Fibroblast of lung (primary cell): ENCODE results near the gene CUBN. TPM values are rescaled to one million over a fixed set of nuclear protein-coding genes. Genes with fewer than 3 reads are reported as not detected.

Experiments
- DNase-seq, 2 donors: peaks; one replicate each; pipeline versions ENCODE4 v3.0.0 to v3.0.0-alpha.2; 2010; ENCODE audit warnings: low read depth in 2 of 2
- H2AFZ ChIP-seq: 2 replicates; pipeline ENCODE4 v1.5.1; 2012; ENCODE audit warnings: low read length, control low read depth, inconsistent platforms
- H3K27ac ChIP-seq: 2 replicates; pipeline ENCODE4 v1.5.1; 2011; ENCODE audit warnings: low read length, control low read depth; ENCODE audit not compliant: insufficient read depth
- H3K27me3 ChIP-seq: 2 replicates; pipeline ENCODE4 v1.5.1; 2011; ENCODE audit warnings: mild to moderate bottlenecking, low read length; ENCODE audit not compliant: control insufficient read depth, insufficient read depth
- H3K36me3 ChIP-seq: 2 replicates; pipeline ENCODE4 v1.5.1; 2011; ENCODE audit warnings: low read length; ENCODE audit not compliant: control insufficient read depth, insufficient read depth
- H3K4me1 ChIP-seq: 2 replicates; pipeline ENCODE4 v1.5.1; 2011; ENCODE audit warnings: low read length; ENCODE audit not compliant: control insufficient read depth, insufficient read depth; ENCODE audit errors: extremely low read depth
- H3K4me2 ChIP-seq: 2 replicates; pipeline ENCODE4 v1.5.1; 2011; ENCODE audit warnings: low read length, control low read depth; ENCODE audit not compliant: insufficient read depth; ENCODE audit errors: extremely low read depth
- H3K4me3 ChIP-seq, 4 experiments: fragments of 200-600 bp in 1 of 4; sonication (generic) in 1 of 4; replicated peaks in 1 of 4; 2 replicates each; pipeline ENCODE4 v1.5.1; 2011 to 2016; ENCODE audit warnings: low read length in 4 of 4, low read depth in 3 of 4, mild to moderate bottlenecking in 3 of 4, control low read depth in 2 of 4, inconsistent platforms in 1 of 4, mixed read lengths in 1 of 4; ENCODE audit not compliant: insufficient read depth in 1 of 4; ENCODE audit errors: control extremely low read depth in 1 of 4
- H3K79me2 ChIP-seq: 2 replicates; pipeline ENCODE4 v1.5.1; 2012; ENCODE audit warnings: mild to moderate bottlenecking, low read length, inconsistent platforms; ENCODE audit not compliant: control insufficient read depth, insufficient read depth
- H3K9ac ChIP-seq: 2 replicates; pipeline ENCODE4 v1.5.1; 2011; ENCODE audit warnings: mild to moderate bottlenecking, low read length, control low read depth; ENCODE audit not compliant: insufficient read depth
- H3K9me3 ChIP-seq: 2 replicates; pipeline ENCODE4 v1.5.1; 2012; ENCODE audit warnings: low read depth, low read length; ENCODE audit not compliant: control insufficient read depth, insufficient read depth
- H4K20me1 ChIP-seq: 2 replicates; pipeline ENCODE4 v1.5.1; 2011; ENCODE audit warnings: low read length; ENCODE audit not compliant: control insufficient read depth, insufficient read depth; ENCODE audit errors: extremely low read depth
- EZH2 ChIP-seq: IDR thresholded peaks from 2 replicates; pipeline ENCODE4 v1.5.1; 2012; ENCODE audit warnings: low read length, control low read depth, mild to moderate bottlenecking; ENCODE audit errors: missing control alignments
- polyA plus RNA-seq, 2 donors: library from polyadenylated mRNA; depleted of rRNA in 1 of 2; stranded (reverse) in 1 of 2; unstranded in 1 of 2; fragments of >200 nt; gene quantifications; 2 replicates each; pipeline ENCODE4 v1.2.1, GENCODE V29; 2011 to 2012; ENCODE audit warnings: missing spikeins in 1 of 2
- total RNA-seq: library from RNA; depleted of rRNA; stranded (reverse); fragments of >200 nt; gene quantifications from 2 replicates; pipeline ENCODE4 v1.2.1, GENCODE V29; 2014
- TF ChIP-seq, protein P1 (sequence below), 2 donors: IDR thresholded peaks in 1 of 2; conservative IDR thresholded peaks in 1 of 2; 1 replicate in 1 of 2; 2 replicates in 1 of 2; pipeline ENCODE4 v1.5.1; 2011 to 2012; ENCODE audit warnings: low read length in 2 of 2, control low read depth in 1 of 2, inconsistent platforms in 1 of 2, low read depth in 1 of 2, mild to moderate bottlenecking in 1 of 2

CUBN gene
- total and polyA plus RNA-seq, 2 donors (not counting 1 experiment from before 2014, with no cell fraction given), result 1.3 to 1.5 TPM

GRCh38 chr10:16799621-16800020, 330.0 kb downstream of the CUBN start:
- no peak overlapping the region for H3K27ac ChIP-seq
- no peaks in the 10 kb centered on the region for H3K4me1 ChIP-seq
- H3K36me3 ChIP-seq, result no peaks in the 10 kb centered on the region
- no peaks in the 10 kb centered on the region for H3K27me3 ChIP-seq
- DNase-seq, result no peak
- no peak overlapping the region for H2AFZ ChIP-seq
- no peak overlapping the region for H3K4me2 ChIP-seq
- no peak overlapping the region for H3K4me3 ChIP-seq
- H3K79me2 ChIP-seq, result peaks cover 35% of the 10 kb centered on the region
- H3K9me3 ChIP-seq, result no peaks in the 10 kb centered on the region
- no peak overlapping the region for H3K9ac ChIP-seq
- TF ChIP-seq EZH2, result no peak
- TF ChIP-seq, protein P1, sequence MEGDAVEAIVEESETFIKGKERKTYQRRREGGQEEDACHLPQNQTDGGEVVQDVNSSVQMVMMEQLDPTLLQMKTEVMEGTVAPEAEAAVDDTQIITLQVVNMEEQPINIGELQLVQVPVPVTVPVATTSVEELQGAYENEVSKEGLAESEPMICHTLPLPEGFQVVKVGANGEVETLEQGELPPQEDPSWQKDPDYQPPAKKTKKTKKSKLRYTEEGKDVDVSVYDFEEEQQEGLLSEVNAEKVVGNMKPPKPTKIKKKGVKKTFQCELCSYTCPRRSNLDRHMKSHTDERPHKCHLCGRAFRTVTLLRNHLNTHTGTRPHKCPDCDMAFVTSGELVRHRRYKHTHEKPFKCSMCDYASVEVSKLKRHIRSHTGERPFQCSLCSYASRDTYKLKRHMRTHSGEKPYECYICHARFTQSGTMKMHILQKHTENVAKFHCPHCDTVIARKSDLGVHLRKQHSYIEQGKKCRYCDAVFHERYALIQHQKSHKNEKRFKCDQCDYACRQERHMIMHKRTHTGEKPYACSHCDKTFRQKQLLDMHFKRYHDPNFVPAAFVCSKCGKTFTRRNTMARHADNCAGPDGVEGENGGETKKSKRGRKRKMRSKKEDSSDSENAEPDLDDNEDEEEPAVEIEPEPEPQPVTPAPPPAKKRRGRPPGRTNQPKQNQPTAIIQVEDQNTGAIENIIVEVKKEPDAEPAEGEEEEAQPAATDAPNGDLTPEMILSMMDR (conservative IDR thresholded peaks at IDR 0.05 in 1 of 2, IDR thresholded peaks at IDR 0.05 in 1 of 2; ENCODE audit: low read depth in 1 of 2, low read length in 2 of 2), result no peak
- no peaks in the 10 kb centered on the region for H4K20me1 ChIP-seq

GRCh38 chr10:16798571-16798970, 331.0 kb downstream of the CUBN start:
- TF ChIP-seq EZH2, result no peak
- TF ChIP-seq, protein P1 (conservative IDR thresholded peaks at IDR 0.05 in 1 of 2, IDR thresholded peaks at IDR 0.05 in 1 of 2; ENCODE audit: low read depth in 1 of 2, low read length in 2 of 2), result no peak
- Histone ChIP-seq H3K4me1 (no peaks in the 10 kb centered on the region), H3K9me3 (no peaks in the 10 kb centered on the region), H2AFZ (no peak overlapping the region), H3K4me2 (no peak overlapping the region), H3K36me3 (no peaks in the 10 kb centered on the region), H3K9ac (no peak overlapping the region), H4K20me1 (no peaks in the 10 kb centered on the region), H3K79me2 (peaks cover 27% of the 10 kb centered on the region), H3K27ac (no peak overlapping the region), H3K4me3 (no peak overlapping the region), H3K27me3 (no peaks in the 10 kb centered on the region)
- no peak for DNase-seq

DNA sequence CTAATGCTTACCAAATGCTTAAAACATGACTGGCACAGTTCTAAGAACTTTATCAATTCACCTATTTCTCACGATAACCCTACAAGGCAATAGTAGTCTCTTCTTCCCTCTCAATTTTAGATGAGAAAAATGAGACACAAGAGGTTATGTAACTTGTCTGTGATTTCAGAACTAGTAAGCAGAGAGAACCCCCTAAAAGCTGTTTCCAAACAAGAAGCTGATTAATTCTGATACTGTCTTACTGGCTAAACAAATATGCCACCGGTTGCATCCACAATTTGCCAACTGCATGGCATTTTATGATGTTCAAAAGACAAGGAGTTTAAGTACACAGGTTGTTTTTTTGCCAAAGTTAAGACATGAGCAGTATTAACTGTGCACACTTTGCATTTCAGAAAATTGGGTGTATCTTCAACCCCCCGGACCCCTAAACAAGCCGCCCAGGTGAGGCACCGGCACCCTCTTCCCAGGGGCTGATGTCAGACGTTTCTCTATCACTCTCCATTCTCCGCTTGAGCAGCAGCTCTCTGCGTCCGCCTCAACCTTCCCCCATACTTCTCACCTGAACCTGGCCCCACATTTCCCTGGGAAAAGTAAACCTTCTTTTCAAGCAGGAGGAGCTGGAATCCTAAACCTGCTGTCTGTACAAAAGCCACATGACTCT, 334.1 kb downstream of the CUBN start:
- no peak for TF ChIP-seq EZH2
- TF ChIP-seq, protein P1 (conservative IDR thresholded peaks at IDR 0.05 in 1 of 2, IDR thresholded peaks at IDR 0.05 in 1 of 2; ENCODE audit: low read depth in 1 of 2, low read length in 2 of 2), result no peak
- Histone ChIP-seq H3K27me3 (no peaks in the 10 kb centered on the region), H3K27ac (no peak overlapping the region), H3K4me3 (no peak overlapping the region), H3K4me1 (no peaks in the 10 kb centered on the region), H3K36me3 (no peaks in the 10 kb centered on the region), H2AFZ (no peak overlapping the region), H4K20me1 (no peaks in the 10 kb centered on the region), H3K4me2 (no peak overlapping the region), H3K79me2 (peaks cover 24% of the 10 kb centered on the region), H3K9ac (no peak overlapping the region), H3K9me3 (no peaks in the 10 kb centered on the region)
- DNase-seq, result no peak
